ENCODE measurements around the gene GRAMD2A. TPM values are rescaled to one million over a fixed set of nuclear protein-coding genes. Genes with fewer than 3 reads are reported as not detected.

The GRAMD2A gene
- total and polyA plus RNA-seq, 2 donors (not counting 3 experiments of a cell fraction or from before 2014, with no cell fraction given) = 0.08 to 0.29 TPM

GRCh38 chr15:72235298-72235697 is 37.7 kb upstream of the GRAMD2A start:
- no peak overlapping the region for H3K4me2 ChIP-seq (ENCODE audit: insufficient read depth, low read length)
- no TSS peak for BruUV-seq (replicated peaks)
- H3K9ac ChIP-seq (replicated peaks; ENCODE audit: extremely low read depth, insufficient read depth, low read length) = no peak overlapping the region
- TF ChIP-seq EZH2 (IDR thresholded peaks at IDR 0.05; ENCODE audit: borderline replicate concordance, low read depth, low read length, severe bottlenecking) (no peak), FOS (IDR thresholded peaks at IDR 0.05; ENCODE audit: borderline replicate concordance, insufficient read depth, low read length) (no peak), MYC (IDR thresholded peaks at IDR 0.05; ENCODE audit: low read depth, low read length) (no peak), GATA2 (IDR thresholded peaks at IDR 0.05; ENCODE audit: insufficient read depth, insufficient read length, low read depth, low read length) (no peak), JUN (IDR thresholded peaks at IDR 0.05; ENCODE audit: borderline replicate concordance, insufficient read depth, insufficient read length, low read depth) (no peak)
- no peak overlapping the region for H3K27ac ChIP-seq (ENCODE audit: insufficient read depth, low read depth, low read length)
- no peak overlapping the region for H2AFZ ChIP-seq (ENCODE audit: low read depth, low read length)
- H3K27me3 ChIP-seq (ENCODE audit: control insufficient read depth in 2 of 2, insufficient read depth in 2 of 2, low read length in 2 of 2) = no peaks in the 10 kb centered on the region
- no peak for FAIRE-seq
- ChIA-PET CTCF (no interaction called here), POLR2A (no interaction called here)
- intact Hi-C loops (cut with micrococcal nuclease) (loop anchor here (10.0 kb wide), 1 partner anchor 940 kb away; no protein-coding TSS in a partner anchor), dilution Hi-C loops (cut with MboI; ENCODE audit: extremely low pct_ligation_motif_present, low sequenced_read_pairs) (no loop called here)
- no peak overlapping the region for H3K4me3 ChIP-seq (replicated peaks in 1 of 3; ENCODE audit: insufficient read depth in 1 of 3, low read depth in 1 of 3, low read length in 3 of 3)
- H4K20me1 ChIP-seq (replicated peaks; ENCODE audit: control insufficient read depth, extremely low read depth, insufficient read depth, low read length) = no peaks in the 10 kb centered on the region
- H3K79me2 ChIP-seq (ENCODE audit: control insufficient read depth, insufficient read depth, low read length) = peaks cover 4% of the 10 kb centered on the region
- H3K9me1 ChIP-seq (replicated peaks; ENCODE audit: control insufficient read depth, extremely low read depth, insufficient read depth, low read length) = no peaks in the 10 kb centered on the region
- DNase-seq (ENCODE audit: low read depth, low spot score) = no peak
- no peaks in the 10 kb centered on the region for H3K9me3 ChIP-seq (replicated peaks; ENCODE audit: control insufficient read depth, insufficient read depth, low read length)
- H3K36me3 ChIP-seq (ENCODE audit: control insufficient read depth in 2 of 2, extremely low read depth in 1 of 2, insufficient read depth in 2 of 2, low read length in 2 of 2) = peaks cover 0 to 2% of the 10 kb centered on the region in 2 experiments
- peaks cover 29% of the 10 kb centered on the region for H3K4me1 ChIP-seq (ENCODE audit: control insufficient read depth, extremely low read depth, insufficient read depth, low read length)

DNA sequence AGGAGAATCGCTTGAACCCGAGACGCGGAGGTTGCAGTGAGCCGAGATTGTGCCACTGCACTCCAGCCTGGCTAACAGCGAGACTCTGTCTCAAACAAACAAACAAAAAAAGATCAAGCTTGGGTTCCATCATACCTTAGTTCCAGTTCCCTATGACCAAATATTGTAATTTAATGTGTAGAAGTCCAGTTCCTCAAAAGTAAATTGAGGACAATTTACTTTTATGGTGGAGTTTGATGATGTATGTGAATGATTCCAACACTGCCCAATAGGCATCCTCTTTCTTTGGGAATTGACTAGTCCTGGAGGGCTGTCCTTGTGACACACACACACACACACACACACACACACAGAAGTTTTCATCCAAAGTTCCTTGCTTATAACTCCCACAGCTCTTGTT is 36.2 kb upstream of the GRAMD2A start:
- no peaks in the 10 kb centered on the region for H3K9me3 ChIP-seq (replicated peaks; ENCODE audit: control insufficient read depth, insufficient read depth, low read length)
- no TSS peak for BruUV-seq (replicated peaks)
- no peaks in the 10 kb centered on the region for H3K9me1 ChIP-seq (replicated peaks; ENCODE audit: control insufficient read depth, extremely low read depth, insufficient read depth, low read length)
- H3K4me2 ChIP-seq (ENCODE audit: insufficient read depth, low read length) = no peak overlapping the region
- TF ChIP-seq EZH2 (IDR thresholded peaks at IDR 0.05; ENCODE audit: borderline replicate concordance, low read depth, low read length, severe bottlenecking) = no peak
- TF ChIP-seq MYC (IDR thresholded peaks at IDR 0.05; ENCODE audit: low read depth, low read length) = no peak
- TF ChIP-seq POLR2A (IDR thresholded peaks at IDR 0.05; ENCODE audit: low read depth, low read length) = no peak
- no peak for TF ChIP-seq GATA2 (IDR thresholded peaks at IDR 0.05; ENCODE audit: insufficient read depth, insufficient read length, low read depth, low read length)
- TF ChIP-seq JUN (IDR thresholded peaks at IDR 0.05; ENCODE audit: borderline replicate concordance, insufficient read depth, insufficient read length, low read depth) = no peak
- no peak for TF ChIP-seq POLR2AphosphoS5 (IDR thresholded peaks at IDR 0.05; ENCODE audit: insufficient read depth, low read depth, low read length)
- TF ChIP-seq, protein P1, sequence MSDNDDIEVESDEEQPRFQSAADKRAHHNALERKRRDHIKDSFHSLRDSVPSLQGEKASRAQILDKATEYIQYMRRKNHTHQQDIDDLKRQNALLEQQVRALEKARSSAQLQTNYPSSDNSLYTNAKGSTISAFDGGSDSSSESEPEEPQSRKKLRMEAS (IDR thresholded peaks at IDR 0.05; ENCODE audit: insufficient read depth, insufficient read length) = no peak
- TF ChIP-seq, protein P2, sequence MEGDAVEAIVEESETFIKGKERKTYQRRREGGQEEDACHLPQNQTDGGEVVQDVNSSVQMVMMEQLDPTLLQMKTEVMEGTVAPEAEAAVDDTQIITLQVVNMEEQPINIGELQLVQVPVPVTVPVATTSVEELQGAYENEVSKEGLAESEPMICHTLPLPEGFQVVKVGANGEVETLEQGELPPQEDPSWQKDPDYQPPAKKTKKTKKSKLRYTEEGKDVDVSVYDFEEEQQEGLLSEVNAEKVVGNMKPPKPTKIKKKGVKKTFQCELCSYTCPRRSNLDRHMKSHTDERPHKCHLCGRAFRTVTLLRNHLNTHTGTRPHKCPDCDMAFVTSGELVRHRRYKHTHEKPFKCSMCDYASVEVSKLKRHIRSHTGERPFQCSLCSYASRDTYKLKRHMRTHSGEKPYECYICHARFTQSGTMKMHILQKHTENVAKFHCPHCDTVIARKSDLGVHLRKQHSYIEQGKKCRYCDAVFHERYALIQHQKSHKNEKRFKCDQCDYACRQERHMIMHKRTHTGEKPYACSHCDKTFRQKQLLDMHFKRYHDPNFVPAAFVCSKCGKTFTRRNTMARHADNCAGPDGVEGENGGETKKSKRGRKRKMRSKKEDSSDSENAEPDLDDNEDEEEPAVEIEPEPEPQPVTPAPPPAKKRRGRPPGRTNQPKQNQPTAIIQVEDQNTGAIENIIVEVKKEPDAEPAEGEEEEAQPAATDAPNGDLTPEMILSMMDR (IDR thresholded peaks at IDR 0.05; ENCODE audit: extremely low read depth in 1 of 2, insufficient read depth in 1 of 2, low read depth in 1 of 2, low read length in 2 of 2) = no peak
- TF ChIP-seq FOS (IDR thresholded peaks at IDR 0.05; ENCODE audit: borderline replicate concordance, insufficient read depth, low read length) = no peak
- no peaks in the 10 kb centered on the region for H3K27me3 ChIP-seq (ENCODE audit: control insufficient read depth in 2 of 2, insufficient read depth in 2 of 2, low read length in 2 of 2)
- H3K79me2 ChIP-seq (ENCODE audit: control insufficient read depth, insufficient read depth, low read length) = peaks cover 19% of the 10 kb centered on the region
- dilution Hi-C loops (cut with MboI; ENCODE audit: extremely low pct_ligation_motif_present, low sequenced_read_pairs) = no loop called here
- H2AFZ ChIP-seq (ENCODE audit: low read depth, low read length) = no peak overlapping the region
- H3K4me3 ChIP-seq (replicated peaks in 1 of 3; ENCODE audit: insufficient read depth in 1 of 3, low read depth in 1 of 3, low read length in 3 of 3) = no peak overlapping the region
- DNase-seq (ENCODE audit: low read depth, low spot score) (no peak), FAIRE-seq (no peak)
- peaks cover 36% of the 10 kb centered on the region for H3K4me1 ChIP-seq (ENCODE audit: control insufficient read depth, extremely low read depth, insufficient read depth, low read length)
- no peak overlapping the region for H3K9ac ChIP-seq (replicated peaks; ENCODE audit: extremely low read depth, insufficient read depth, low read length)
- ChIA-PET POLR2A (no interaction called here), CTCF (no interaction called here)
- intact Hi-C loops (cut with micrococcal nuclease) = loop anchor here (10.0 kb wide), 1 partner anchor 939 kb away; no protein-coding TSS in a partner anchor
- H3K36me3 ChIP-seq (ENCODE audit: control insufficient read depth in 2 of 2, extremely low read depth in 1 of 2, insufficient read depth in 2 of 2, low read length in 2 of 2) = no peaks in the 10 kb centered on the region
- H4K20me1 ChIP-seq (replicated peaks; ENCODE audit: control insufficient read depth, extremely low read depth, insufficient read depth, low read length) = no peaks in the 10 kb centered on the region
- no peak overlapping the region for H3K27ac ChIP-seq (ENCODE audit: insufficient read depth, low read depth, low read length)

Data from endothelial cell of umbilical vein (primary cell).